GM18502 (cell line): Measurements from ENCODE around the gene YWHAE.
"Not testable (repeated sequence)": the region's sequence is repeated elsewhere in the genome, so short reads cannot be mapped to it uniquely, and the experiment has no call there.

Source experiments
- ATAC-seq: cut with Tn5 transposase; IDR thresholded peaks from one replicate; pipeline ENCODE4 v1.9.1; 2021; ENCODE audit warnings: mild to moderate bottlenecking; ENCODE audit not compliant: unreplicated experiment, poor library complexity

The YWHAE gene

DNA sequence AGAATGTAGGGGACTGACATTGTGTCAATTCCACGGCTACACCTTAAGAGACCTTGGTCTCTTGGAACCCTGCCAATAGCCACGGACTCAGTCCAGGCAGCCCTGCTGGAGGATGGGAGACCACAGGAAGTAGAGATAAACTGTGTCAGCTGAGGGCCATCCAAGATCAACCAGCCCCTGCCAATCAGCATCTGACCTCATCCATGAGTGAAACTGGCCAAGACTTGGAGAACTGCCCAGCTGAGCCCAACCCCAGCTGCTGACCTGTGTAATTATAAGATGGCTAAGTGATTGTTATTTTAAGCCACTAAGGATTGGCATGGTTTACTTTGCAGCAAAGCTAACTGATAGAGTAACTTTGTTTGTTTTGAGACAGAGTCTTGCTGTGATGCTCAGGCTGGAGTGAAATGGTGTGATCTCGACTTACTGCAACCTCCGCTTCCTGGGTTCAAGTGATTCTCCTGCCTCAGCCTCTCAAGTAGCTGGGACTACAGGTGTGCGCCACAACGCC is 13.3 kb upstream of the YWHAE start:
- ATAC-seq, result no peak

GRCh38 chr17:1412185-1413110 is 12.4 kb upstream of the YWHAE start:
- ATAC-seq, result no peak

- ATAC-seq, result no peak
Measured at GRCh38 chr17:1402262-1402586, 2.2 kb upstream of the YWHAE start.

- ATAC-seq, result peak; percentile 27
Measured at GRCh38 chr17:1398931-1399678, 917 bp downstream of the YWHAE start.

DNA sequence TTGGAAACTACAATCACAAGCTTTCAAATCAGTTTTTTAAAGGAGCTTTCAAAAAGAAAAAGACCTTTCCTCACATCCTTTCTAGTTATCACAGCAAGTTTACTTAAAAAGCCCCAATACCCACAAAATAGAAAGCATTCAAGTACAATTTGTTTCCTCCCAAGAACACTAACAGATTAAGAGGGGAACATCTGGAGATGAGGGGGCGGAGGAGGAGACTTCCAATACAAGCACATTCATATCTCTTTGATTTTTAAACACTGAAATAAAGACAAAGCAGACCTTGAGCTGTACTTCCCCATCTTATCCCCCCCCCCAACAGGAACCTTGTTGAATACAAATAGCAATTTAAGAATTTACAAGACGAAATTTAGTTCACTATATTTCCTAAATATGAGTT is 2.0 kb downstream of the YWHAE start:
- ATAC-seq, result no peak

- ATAC-seq, result not testable (repeated sequence)
Measured at GRCh38 chr17:1395876-1396665, 4.0 kb downstream of the YWHAE start.

GRCh38 chr17:1391577-1391976 is 8.4 kb downstream of the YWHAE start:
- ATAC-seq, result no peak

DNA sequence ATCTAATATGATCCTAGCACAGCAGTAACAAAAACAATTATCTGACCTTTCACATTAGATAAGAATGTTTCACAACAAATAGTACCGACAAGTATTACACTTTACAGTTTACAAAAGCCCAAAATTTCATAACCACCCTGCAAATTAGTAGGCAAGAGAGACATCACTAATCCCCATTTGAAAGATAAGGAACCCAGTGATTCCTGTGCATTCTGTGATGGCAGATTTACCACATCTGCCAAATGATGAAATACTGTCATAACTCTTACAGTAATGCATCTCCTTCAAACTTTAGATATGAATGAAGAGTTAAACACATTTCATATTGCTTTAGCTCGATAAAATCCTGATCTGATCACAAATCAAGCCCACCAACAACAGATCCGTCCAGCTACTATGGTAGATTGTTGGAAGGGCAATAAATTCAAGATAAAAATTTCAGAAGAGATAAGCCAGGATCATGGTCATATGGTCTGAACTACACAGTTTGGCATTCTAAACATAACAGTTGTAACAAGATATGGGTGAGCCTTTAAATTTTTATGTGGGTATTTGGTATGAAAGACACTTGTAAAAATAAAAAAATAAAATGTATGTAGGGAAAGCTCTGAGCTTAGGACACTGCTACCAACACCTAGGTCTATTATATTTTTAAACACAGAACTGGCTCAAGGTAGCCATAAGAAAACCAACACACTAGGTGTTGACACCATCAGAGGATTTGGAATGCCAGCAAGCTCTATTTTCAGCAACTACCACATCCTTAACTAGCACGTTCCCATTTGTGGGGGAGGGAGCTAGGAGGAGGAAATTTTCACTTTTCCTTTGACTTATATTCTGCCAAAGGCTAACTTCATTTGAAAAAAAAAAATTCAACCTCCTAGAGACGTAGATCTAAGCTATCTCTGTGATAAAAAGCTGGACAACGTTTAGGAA is 9.3 kb downstream of the YWHAE start:
- ATAC-seq, result no peak

- ATAC-seq, result not testable (repeated sequence)
Measured at GRCh38 chr17:1387490-1388227, 12.4 kb downstream of the YWHAE start.

- not testable (repeated sequence) for ATAC-seq
Measured at GRCh38 chr17:1386675-1387190, 13.3 kb downstream of the YWHAE start.

DNA sequence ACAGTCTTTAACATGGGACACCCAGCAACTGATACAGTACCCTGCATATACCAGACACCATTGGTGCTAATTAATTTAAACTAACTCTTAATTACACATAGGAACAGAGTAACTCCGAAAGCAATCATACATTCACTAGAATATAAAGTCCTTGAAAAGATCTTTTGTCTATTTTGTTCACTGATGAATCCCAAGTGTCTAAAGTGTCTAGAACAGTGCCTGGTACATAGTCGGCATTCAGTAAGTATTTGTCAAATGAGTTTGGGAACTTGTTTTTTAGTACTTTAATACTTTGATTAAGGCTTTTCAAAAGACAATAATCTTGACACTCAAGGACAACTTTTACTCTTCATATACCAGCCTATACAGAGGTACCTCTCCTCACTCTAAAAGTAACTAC is 13.8 kb downstream of the YWHAE start:
- ATAC-seq, result no peak

DNA sequence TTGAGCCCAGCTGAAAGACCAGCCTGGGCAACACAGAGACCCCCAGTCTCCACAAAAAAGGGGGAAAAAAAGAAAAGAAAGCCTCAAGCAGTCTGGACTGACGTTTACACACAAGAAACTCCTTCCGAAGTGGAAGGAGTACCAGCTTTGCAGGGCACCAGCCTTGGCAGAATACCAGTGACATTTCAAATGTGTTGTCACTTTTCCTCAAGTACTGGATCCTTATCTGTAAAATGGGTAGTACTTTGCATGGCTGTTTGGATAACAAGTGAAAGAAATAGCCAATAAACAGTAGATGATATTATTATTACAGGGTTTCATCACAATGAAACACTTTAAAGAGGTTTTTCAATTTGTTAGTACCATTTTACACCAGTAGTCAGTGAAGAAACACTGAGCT is 14.2 kb downstream of the YWHAE start:
- ATAC-seq, result no peak

- ATAC-seq, result no peak
Measured at GRCh38 chr17:1384905-1385435, 15.1 kb downstream of the YWHAE start.

DNA sequence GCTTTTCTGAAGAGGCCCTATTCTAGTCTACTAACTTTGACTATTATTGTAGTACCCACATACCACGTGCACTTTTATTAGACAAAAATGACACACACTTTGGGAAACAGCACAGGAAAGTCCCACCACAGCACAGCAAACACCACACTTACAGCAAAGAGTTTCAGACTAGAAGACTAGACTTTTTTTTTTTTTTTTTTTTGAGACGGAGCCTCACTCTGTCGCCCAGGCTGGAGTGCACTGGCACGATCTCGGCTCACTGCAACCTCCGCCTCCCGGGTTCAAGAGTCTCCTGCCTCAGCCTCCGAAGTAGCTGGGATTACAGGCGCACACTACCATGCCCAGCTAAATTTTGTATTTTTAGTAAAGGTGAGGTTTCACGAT is 20.1 kb downstream of the YWHAE start:
- ATAC-seq, result peak; percentile 62

- no peak for ATAC-seq
Measured at GRCh38 chr17:1379208-1379929, 20.7 kb downstream of the YWHAE start.

- not testable (repeated sequence) for ATAC-seq
Measured at GRCh38 chr17:1378476-1378860, 21.6 kb downstream of the YWHAE start.

GRCh38 chr17:1377334-1377733 is 22.7 kb downstream of the YWHAE start:
- ATAC-seq, result no peak

DNA sequence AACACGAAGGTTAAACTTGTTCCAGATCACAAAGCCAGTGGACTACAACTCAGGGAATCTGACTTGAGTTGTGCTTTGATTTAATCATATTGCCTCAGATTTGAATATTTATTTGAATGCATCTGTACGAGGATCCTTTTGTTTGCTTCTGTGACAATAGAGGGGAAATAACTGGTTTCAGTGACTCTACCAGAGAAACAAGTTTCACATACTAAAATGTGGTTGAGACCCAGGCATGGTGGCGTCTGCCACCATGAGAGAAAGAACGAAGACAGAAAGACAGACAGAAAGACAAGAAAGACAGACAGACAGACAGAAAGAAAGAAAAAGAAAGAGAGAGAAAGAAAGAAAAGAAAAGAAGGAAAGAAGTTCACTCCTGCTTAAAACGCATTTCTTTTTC is 24.0 kb downstream of the YWHAE start:
- ATAC-seq, result no peak
